K562 (cell line): ENCODE measurements around the gene CCDC141. TPM values are rescaled to one million over a fixed set of nuclear protein-coding genes. Genes with fewer than 3 reads are reported as not detected.

Experiments used
- ATAC-seq: fragments of 200-7000 bp; cut with Tn5 transposase; 3 replicates; pipeline ENCODE4 v1.9.1; 2020; ENCODE audit warnings: moderate library complexity
- BruUV-seq: library from RNA; stranded (reverse); fragments of 400-500 nt; replicated peaks from 2 replicates; lab custom pipeline; 2021; lab: Mats Ljungman, UMichigan
- CTCF ChIA-PET: fragments of 300-600 bp; formaldehyde crosslinking; extraction: SDS; loops from one replicate; lab custom pipeline; 2021; ENCODE audit warnings: low intra/inter-chr PET ratio; lab: Yijun Ruan, JAX
- POLR2A ChIA-PET: fragments of 300-600, 350-650 bp; sonication (Branson Sonifier 250); formaldehyde crosslinking; extraction: SDS; loops from one replicate; lab custom pipeline; 2021; ENCODE audit warnings: antibody characterized with exemption, inconsistent platforms; lab: Yijun Ruan, JAX
- DNase-seq, 4 experiments: peaks; one replicate each; pipeline versions ENCODE4 v3.0.0 to v3.0.0-alpha.2; 2011 to 2018; ENCODE audit warnings: low spot score in 3 of 4, mixed read lengths in 3 of 4; ENCODE audit errors: extremely low read depth in 1 of 4
- FAIRE-seq: peaks from 2 replicates; lab custom pipeline; 2011; peaks lifted over from hg19 to GRCh38; lab: Jason Lieb, UNC
- H2AFZ ChIP-seq: 2 replicates; pipeline ENCODE4 v1.6.0; 2011; ENCODE audit warnings: low read depth, low read length, control low read depth, inconsistent platforms
- H3K27ac ChIP-seq: fragments of 200-600 bp; 3 replicates; pipeline ENCODE4 v1.8.0; 2011; ENCODE audit warnings: low read depth, mild to moderate bottlenecking, control low read depth, inconsistent platforms, low read length, moderate library complexity, mixed read lengths; ENCODE audit errors: extremely low read depth
- H3K27me3 ChIP-seq, 2 experiments: fragments of 300-600 bp in 1 of 2; 2 replicates in 1 of 2; 3 replicates in 1 of 2; pipeline versions ENCODE4 v1.6.0 to v1.8.0; 2011; ENCODE audit warnings: inconsistent platforms in 2 of 2, low read length in 2 of 2, mild to moderate bottlenecking in 1 of 2, mixed read lengths in 1 of 2, moderate library complexity in 1 of 2; ENCODE audit not compliant: control insufficient read depth in 2 of 2, insufficient read depth in 2 of 2
- H3K36me3 ChIP-seq: fragments of 300-600 bp; 3 replicates; pipeline ENCODE4 v1.8.0; 2011; ENCODE audit warnings: mild to moderate bottlenecking, low read length, inconsistent platforms; ENCODE audit not compliant: control insufficient read depth, insufficient read depth
- H3K4me1 ChIP-seq, 2 experiments: fragments of 200-600 bp in 1 of 2; replicated peaks in 1 of 2; 2 replicates in 1 of 2; 3 replicates in 1 of 2; pipeline versions ENCODE4 v1.5.1 to v1.8.0; 2011; ENCODE audit warnings: inconsistent platforms in 2 of 2, low read length in 2 of 2, mild to moderate bottlenecking in 1 of 2, mixed read lengths in 1 of 2, moderate library complexity in 1 of 2; ENCODE audit not compliant: control insufficient read depth in 2 of 2, insufficient read depth in 2 of 2
- H3K4me2 ChIP-seq: 2 replicates; pipeline ENCODE4 v1.6.1; 2011; ENCODE audit warnings: low read length, control low read depth, inconsistent platforms, mixed read lengths; ENCODE audit not compliant: insufficient read depth
- H3K4me3 ChIP-seq: fragments of 200-600 bp; sonication (generic), shearing (Covaris generic); 2 replicates; pipeline ENCODE4 v1.5.1; 2016; ENCODE audit warnings: control low read depth, inconsistent platforms
- H3K79me2 ChIP-seq: fragments of 200-600 bp; 3 replicates; pipeline ENCODE4 v1.8.0; 2011; ENCODE audit warnings: low read length, inconsistent platforms; ENCODE audit not compliant: control insufficient read depth, insufficient read depth
- H3K9ac ChIP-seq, 2 experiments: 2 replicates each; pipeline versions ENCODE4 v1.6.0 to v1.6.1; 2011; ENCODE audit warnings: low read depth in 2 of 2, low read length in 2 of 2, control low read depth in 1 of 2, inconsistent platforms in 1 of 2, mild to moderate bottlenecking in 1 of 2, mixed read lengths in 1 of 2; ENCODE audit not compliant: insufficient read depth in 1 of 2
- H3K9me1 ChIP-seq: one replicate; pipeline ENCODE4 v1.6.0; 2011; ENCODE audit warnings: inconsistent platforms, mild to moderate bottlenecking, low read length, moderate library complexity; ENCODE audit not compliant: control insufficient read depth, insufficient read depth
- H3K9me3 ChIP-seq: replicated peaks from 2 replicates; pipeline ENCODE4 v1.5.1; 2011; ENCODE audit warnings: low read depth, low read length, inconsistent platforms; ENCODE audit not compliant: control insufficient read depth, insufficient read depth
- H4K20me1 ChIP-seq: replicated peaks from 2 replicates; pipeline ENCODE4 v1.6.1; 2011; ENCODE audit warnings: low read length, inconsistent platforms, mixed read lengths; ENCODE audit not compliant: control insufficient read depth, insufficient read depth
- BCOR ChIP-seq: fragments of 450-650 bp; IDR thresholded peaks from 2 replicates; pipeline ENCODE4 v1.6.1; 2016
- CHCHD3 ChIP-seq: fragments of 250-450 bp; sonication (Bioruptor Pico); IDR thresholded peaks from 2 replicates; pipeline ENCODE4 v2.1.2; 2022; ENCODE audit warnings: mild to moderate bottlenecking
- DDX20 ChIP-seq: fragments of 450-650 bp; IDR thresholded peaks from 2 replicates; pipeline ENCODE4 v1.6.1; 2016; ENCODE audit warnings: missing genetic modification characterization, low read depth, mild to moderate bottlenecking, missing compliant biosample characterization, moderate library complexity
- EHMT2 ChIP-seq: fragments of 450-650 bp; IDR thresholded peaks from 2 replicates; pipeline ENCODE4 v1.6.1; 2018; ENCODE audit warnings: antibody characterized with exemption
- ELF4 ChIP-seq: fragments of 450-650 bp; formaldehyde crosslinking; IDR thresholded peaks from 2 replicates; pipeline ENCODE4 v1.4.0; 2022; ENCODE audit warnings: missing genetic modification characterization
- FOXM1 ChIP-seq, 2 experiments: fragments of 450-650 bp in 1 of 2; sonication (generic) in 1 of 2; formaldehyde crosslinking in 1 of 2; IDR thresholded peaks; 2 replicates each; pipeline versions ENCODE4 v1.6.1 to v1.9.0; 2017 to 2022; ENCODE audit warnings: low read depth in 2 of 2, mild to moderate bottlenecking in 2 of 2, missing genetic modification reagents in 1 of 2, moderate library complexity in 1 of 2
- HDGF ChIP-seq: fragments of 450-650 bp; IDR thresholded peaks from 2 replicates; pipeline ENCODE4 v1.6.1; 2016
- HOXB6 ChIP-seq: fragments of 250-450 bp; sonication (Bioruptor Pico); IDR thresholded peaks from 2 replicates; pipeline ENCODE4 v1.5.1; 2022; ENCODE audit warnings: mild to moderate bottlenecking, borderline replicate concordance
- POU5F1 ChIP-seq: fragments of 150-350 bp; IDR thresholded peaks from 2 replicates; pipeline ENCODE4 v1.6.1; 2014; ENCODE audit warnings: borderline replicate concordance, low read length, low read depth, mild to moderate bottlenecking; ENCODE audit not compliant: partially characterized antibody
- RBM25 ChIP-seq: fragments of 200-400 bp; formaldehyde crosslinking; IDR thresholded peaks from 2 replicates; pipeline ENCODE4 v1.6.1; 2018; ENCODE audit warnings: low read length, low read depth, moderate library complexity; ENCODE audit not compliant: severe bottlenecking
- XRCC4 ChIP-seq: IDR thresholded peaks from one replicate; pipeline ENCODE4 v1.6.1; 2011; ENCODE audit not compliant: insufficient read depth, insufficient read length; ENCODE audit errors: extremely low read depth
- ZFP1 ChIP-seq: fragments of 450-650 bp; formaldehyde crosslinking; IDR thresholded peaks from 2 replicates; pipeline ENCODE4 v1.4.0; 2020; ENCODE audit warnings: mild to moderate bottlenecking, mixed read lengths
- ZNF324 ChIP-seq: fragments of 250-450 bp; sonication (Bioruptor Pico); IDR thresholded peaks from 2 replicates; pipeline ENCODE4 v1.4.0; 2020; ENCODE audit warnings: mild to moderate bottlenecking
- WGBS: fragments of 100-300 bp; shearing (Covaris generic); methylation state at CpG from one replicate; pipeline ENCODE4 v1.1.6; 2016; ENCODE audit warnings: low coverage, mixed read lengths; ENCODE audit not compliant: insufficient coverage; ENCODE audit errors: missing lambda C conversion rate; 5-methylcytosine and 5-hydroxymethylcytosine counted together
- in situ Hi-C: fragments of 300-500 bp; cut with MboI; formaldehyde crosslinking; loops from 4 replicates; pipeline ENCODE4 v1.15.0; 2018; ENCODE audit warnings: inconsistent platforms, mixed read lengths
- intact Hi-C: fragments of 100-400 bp; cut with micrococcal nuclease; formaldehyde crosslinking; loops from 2 replicates; pipeline ENCODE4 v1.14.2; 2022
- polyA plus RNA-seq, 8 experiments: library from polyadenylated mRNA; depleted of rRNA in 4 of 8; stranded (reverse) in 5 of 8; unstranded in 3 of 8; fragments of >200 nt; fragmentation: Nextera tagmentation in 2 of 8; fragmentation: Illumina TruSeq in 1 of 8; extraction: Ambion mirVana in 2 of 8; extraction: Trizol in 1 of 8; gene quantifications; 2 replicates each; pipeline versions ENCODE4 v1.2.1 to v1.2.3, GENCODE V29; 2011 to 2014; ENCODE audit warnings: inconsistent platforms in 1 of 8, missing spikeins in 1 of 8
- total RNA-seq, 7 experiments: library from RNA; depleted of rRNA in 6 of 7; stranded (reverse); fragments of >200 nt in 6 of 7; fragmentation: Illumina TruSeq in 2 of 7; extraction: Trizol in 2 of 7; gene quantifications; 2 replicates each; pipeline versions ENCODE4 v1.2.1 to v1.2.3, GENCODE V29; 2011 to 2021; ENCODE audit warnings: low replicate concordance in 1 of 7
- TF ChIP-seq, protein P1 (sequence below), 2 experiments: IDR thresholded peaks; 2 replicates each; pipeline ENCODE4 v1.6.1; 2011; ENCODE audit warnings: borderline replicate concordance in 1 of 2, control low read depth in 1 of 2, low read depth in 1 of 2, low read length in 1 of 2, mild to moderate bottlenecking in 1 of 2, mixed read lengths in 1 of 2, moderate library complexity in 1 of 2; ENCODE audit not compliant: insufficient read depth in 1 of 2, insufficient read length in 1 of 2, poor library complexity in 1 of 2, severe bottlenecking in 1 of 2; ENCODE audit errors: extremely low read depth in 1 of 2
- TF ChIP-seq, protein P2 (sequence below), 3 experiments: fragments of 200-800 bp in 1 of 3; sonication (Bioruptor generic) in 1 of 3; sonication (generic) in 1 of 3; formaldehyde crosslinking in 1 of 3; IDR thresholded peaks; 2 replicates each; pipeline versions ENCODE4 v1.6.1 to v1.8.0; 2016 to 2022; ENCODE audit warnings: mild to moderate bottlenecking in 2 of 3, missing compliant biosample characterization in 2 of 3, missing genetic modification characterization in 2 of 3, missing genetic modification reagents in 1 of 3

The CCDC141 gene
- total and polyA plus RNA-seq, 9 of the 15 experiments (the other 6 are each of a cell fraction or from before 2014, with no cell fraction given) = 0.09 TPM; not detected in 8

- POLR2A ChIA-PET = no interaction called here
- no peak for DNase-seq
- no peak overlapping the region for H3K4me3 ChIP-seq
- no peaks in the 10 kb centered on the region for H3K79me2 ChIP-seq
- no peaks in the 10 kb centered on the region for H3K9me3 ChIP-seq
- no peak overlapping the region for H3K27ac ChIP-seq
- TF ChIP-seq HDGF = no peak
- no peak for TF ChIP-seq FOXM1 (IDR thresholded peaks at IDR 0.05; ENCODE audit: low read depth)
- TF ChIP-seq FOXM1 (CRISPR knock-in tag; IDR thresholded peaks at IDR 0.05; ENCODE audit: low read depth) = no peak
- no peak for TF ChIP-seq CHCHD3 (CRISPR knock-in tag)
- TF ChIP-seq ELF4 = no peak
- TF ChIP-seq DDX20 (tag) = no peak
- no peak for TF ChIP-seq EHMT2
- no peak for TF ChIP-seq HOXB6 (CRISPR knock-in tag)
- TF ChIP-seq ZNF324 (CRISPR knock-in tag) = no peak
- TF ChIP-seq POU5F1 = no peak
- TF ChIP-seq, protein P1, sequence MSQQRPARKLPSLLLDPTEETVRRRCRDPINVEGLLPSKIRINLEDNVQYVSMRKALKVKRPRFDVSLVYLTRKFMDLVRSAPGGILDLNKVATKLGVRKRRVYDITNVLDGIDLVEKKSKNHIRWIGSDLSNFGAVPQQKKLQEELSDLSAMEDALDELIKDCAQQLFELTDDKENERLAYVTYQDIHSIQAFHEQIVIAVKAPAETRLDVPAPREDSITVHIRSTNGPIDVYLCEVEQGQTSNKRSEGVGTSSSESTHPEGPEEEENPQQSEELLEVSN (IDR thresholded peaks at IDR 0.05; ENCODE audit: borderline replicate concordance in 1 of 2, extremely low read depth in 1 of 2, insufficient read depth in 1 of 2, insufficient read length in 1 of 2, low read depth in 1 of 2, low read length in 1 of 2, poor library complexity in 1 of 2, severe bottlenecking in 1 of 2) = no peak
- no peak for TF ChIP-seq ZFP1 (CRISPR knock-in tag)
- TF ChIP-seq, protein P2, sequence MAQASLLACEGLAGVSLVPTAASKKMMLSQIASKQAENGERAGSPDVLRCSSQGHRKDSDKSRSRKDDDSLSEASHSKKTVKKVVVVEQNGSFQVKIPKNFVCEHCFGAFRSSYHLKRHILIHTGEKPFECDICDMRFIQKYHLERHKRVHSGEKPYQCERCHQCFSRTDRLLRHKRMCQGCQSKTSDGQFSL (CRISPR knock-in tag; IDR thresholded peaks at IDR 0.05) = no peak
- TF ChIP-seq, protein P2 (tag; IDR thresholded peaks at IDR 0.05) = no peak
- TF ChIP-seq RBM25 = no peak
- TF ChIP-seq BCOR = no peak
- TF ChIP-seq XRCC4 = no peak
- TF ChIP-seq, all 486 proteins: peak for 0
- CTCF ChIA-PET = no interaction called here
- Histone ChIP-seq H3K27me3 (no peaks in the 10 kb centered on the region), H4K20me1 (no peaks in the 10 kb centered on the region), H3K9me1 (no peaks in the 10 kb centered on the region), H3K9ac (no peak overlapping the region), H2AFZ (no peak overlapping the region), H3K4me1 (no peaks in the 10 kb centered on the region), H3K36me3 (no peaks in the 10 kb centered on the region), H3K4me2 (no peak overlapping the region)
- BruUV-seq = no TSS peak
- ATAC-seq (no peak), FAIRE-seq (no peak)
- in situ Hi-C loops (no loop called here), intact Hi-C loops (no loop called here)
- WGBS = 0% methylated on average over 1 of the region's 1 CpG
Measured at GRCh38 chr2:178997067-178997466, 52.9 kb downstream of the CCDC141 start.
